ENCODE results near the gene CCDC78.

Gene CCDC78

DNA sequence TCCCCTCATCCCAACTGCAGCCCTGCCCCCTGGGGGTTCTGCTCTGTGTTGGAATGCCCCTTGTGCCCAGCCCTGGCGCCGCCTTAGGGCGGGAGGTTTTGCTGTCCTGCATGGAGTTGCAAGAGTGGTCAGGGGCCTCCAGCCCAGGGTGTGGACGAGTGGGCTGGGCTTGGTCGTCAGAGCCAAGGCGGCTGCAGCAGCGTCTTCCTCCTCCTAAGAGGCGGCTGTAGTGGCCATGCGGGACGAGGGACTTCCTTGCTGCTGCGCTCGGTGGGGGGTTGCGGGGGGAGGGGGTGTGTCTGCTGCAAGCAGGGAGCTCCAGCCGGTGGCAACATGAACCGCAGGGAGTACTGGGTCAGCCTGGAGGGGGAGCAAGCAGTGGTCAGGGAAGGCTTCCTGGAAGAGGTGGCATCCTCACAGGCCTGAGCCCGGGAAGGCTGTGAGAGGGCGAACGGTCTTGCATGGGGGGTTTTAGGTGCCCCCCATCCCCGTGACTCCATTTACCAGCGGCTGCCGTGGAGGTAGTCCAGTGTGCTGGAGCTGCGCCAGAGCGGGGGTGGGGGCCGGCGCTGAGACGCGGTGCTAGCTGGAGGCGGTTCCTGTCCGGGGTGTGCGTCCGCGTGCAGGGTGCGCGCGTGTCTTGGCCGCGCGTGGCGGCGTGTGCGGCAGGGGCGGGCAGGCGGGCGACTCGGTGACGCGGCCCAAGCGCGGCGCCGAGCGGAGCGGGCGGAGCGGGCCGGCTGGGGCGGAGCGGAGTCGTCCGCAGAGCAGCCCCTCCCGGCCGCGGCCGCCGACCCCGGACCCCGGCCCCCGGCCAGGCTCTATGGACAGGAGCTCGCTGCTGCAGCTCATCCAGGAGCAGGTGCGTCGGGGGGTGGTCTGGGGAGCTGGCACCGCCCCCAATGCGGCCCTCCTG lies 51.0 kb downstream of the CCDC78 start, which contains the start of gene RHBDL1:
Gene RHBDL1, plus strand, starts transcription at position 704 of the 916 bp plus-strand sequence. Its CDS starts 120 bp downstream, at position 824.
- no peak within 1 kb of the TSS for H3K9ac ChIP-seq

GRCh38 chr16:674214-674881 lies 51.9 kb downstream of the CCDC78 start:
- H3K9me3 ChIP-seq (ENCODE audit: control insufficient read depth, low read length) = no peaks in the 10 kb centered on the region
- no peaks in the 10 kb centered on the region for H3K4me1 ChIP-seq
- H3K36me3 ChIP-seq (ENCODE audit: control insufficient read depth, insufficient read depth, low read length) = no peaks in the 10 kb centered on the region
- H3K4me3 ChIP-seq (ENCODE audit: low read depth, low read length) = no peak overlapping the region
- TF ChIP-seq, protein P1, sequence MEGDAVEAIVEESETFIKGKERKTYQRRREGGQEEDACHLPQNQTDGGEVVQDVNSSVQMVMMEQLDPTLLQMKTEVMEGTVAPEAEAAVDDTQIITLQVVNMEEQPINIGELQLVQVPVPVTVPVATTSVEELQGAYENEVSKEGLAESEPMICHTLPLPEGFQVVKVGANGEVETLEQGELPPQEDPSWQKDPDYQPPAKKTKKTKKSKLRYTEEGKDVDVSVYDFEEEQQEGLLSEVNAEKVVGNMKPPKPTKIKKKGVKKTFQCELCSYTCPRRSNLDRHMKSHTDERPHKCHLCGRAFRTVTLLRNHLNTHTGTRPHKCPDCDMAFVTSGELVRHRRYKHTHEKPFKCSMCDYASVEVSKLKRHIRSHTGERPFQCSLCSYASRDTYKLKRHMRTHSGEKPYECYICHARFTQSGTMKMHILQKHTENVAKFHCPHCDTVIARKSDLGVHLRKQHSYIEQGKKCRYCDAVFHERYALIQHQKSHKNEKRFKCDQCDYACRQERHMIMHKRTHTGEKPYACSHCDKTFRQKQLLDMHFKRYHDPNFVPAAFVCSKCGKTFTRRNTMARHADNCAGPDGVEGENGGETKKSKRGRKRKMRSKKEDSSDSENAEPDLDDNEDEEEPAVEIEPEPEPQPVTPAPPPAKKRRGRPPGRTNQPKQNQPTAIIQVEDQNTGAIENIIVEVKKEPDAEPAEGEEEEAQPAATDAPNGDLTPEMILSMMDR (IDR thresholded peaks at IDR 0.05) = no peak
- no peak overlapping the region for H2AFZ ChIP-seq
- H3K27ac ChIP-seq = no peak overlapping the region
- no peak overlapping the region for H3K4me2 ChIP-seq (ENCODE audit: low read length)
- H3K79me2 ChIP-seq = no peaks in the 10 kb centered on the region
- H3K9ac ChIP-seq = no peak overlapping the region
- no peaks in the 10 kb centered on the region for H3K27me3 ChIP-seq (ENCODE audit: control insufficient read depth, insufficient read depth, low read length)

More for the DNA sequence above, 51.0 kb downstream of the CCDC78 start, which contains the start of gene RHBDL1:
- Histone ChIP-seq H3K79me2 (no peaks in the 10 kb centered on the region), H2AFZ (peak within 1 kb of the TSS; percentile 63), H3K4me2 (ENCODE audit: low read length) (peak within 1 kb of the TSS; percentile 77), H3K27me3 (ENCODE audit: control insufficient read depth, insufficient read depth, low read length) (no peaks in the 10 kb centered on the region), H3K4me3 (ENCODE audit: low read depth, low read length) (peak within 1 kb of the TSS; percentile 40), H3K36me3 (ENCODE audit: control insufficient read depth, insufficient read depth, low read length) (no peaks in the 10 kb centered on the region), H3K4me1 (no peaks in the 10 kb centered on the region), H3K27ac (no peak within 1 kb of the TSS), H3K9me3 (ENCODE audit: control insufficient read depth, low read length) (no peaks in the 10 kb centered on the region)
- TF ChIP-seq, protein P1 (IDR thresholded peaks at IDR 0.05) = no peak

- H2AFZ ChIP-seq = no peak overlapping the region
- H3K27me3 ChIP-seq (ENCODE audit: control insufficient read depth, insufficient read depth, low read length) = no peaks in the 10 kb centered on the region
- no peaks in the 10 kb centered on the region for H3K36me3 ChIP-seq (ENCODE audit: control insufficient read depth, insufficient read depth, low read length)
- no peaks in the 10 kb centered on the region for H3K9me3 ChIP-seq (ENCODE audit: control insufficient read depth, low read length)
- no peaks in the 10 kb centered on the region for H3K79me2 ChIP-seq
- peaks cover 3% of the 10 kb centered on the region for H3K4me1 ChIP-seq
- TF ChIP-seq, protein P1 (IDR thresholded peaks at IDR 0.05) = no peak
- H3K4me3 ChIP-seq (ENCODE audit: low read depth, low read length) = no peak overlapping the region
- no peak overlapping the region for H3K27ac ChIP-seq
- H3K4me2 ChIP-seq (ENCODE audit: low read length) = no peak overlapping the region
- no peak overlapping the region for H3K9ac ChIP-seq
Observed at GRCh38 chr16:673399-673991, 52.7 kb downstream of the CCDC78 start.

DNA sequence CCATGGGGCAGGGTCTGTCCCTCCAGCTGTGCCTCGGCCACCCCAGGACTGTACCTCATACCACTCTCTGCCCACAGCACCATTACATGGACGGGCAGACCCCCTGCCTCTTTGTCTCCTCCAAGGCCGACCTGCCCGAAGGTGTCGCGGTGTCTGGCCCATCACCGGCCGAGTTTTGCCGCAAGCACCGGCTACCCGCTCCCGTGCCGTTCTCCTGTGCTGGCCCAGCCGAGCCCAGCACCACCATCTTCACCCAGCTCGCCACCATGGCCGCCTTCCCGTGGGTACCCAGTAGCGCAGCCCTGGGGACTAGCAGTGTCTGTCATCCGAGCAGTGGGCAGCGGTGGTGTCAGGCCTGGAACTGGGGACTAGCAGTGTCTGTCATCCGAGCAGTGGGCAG lies 53.4 kb downstream of the CCDC78 start:
- no peak overlapping the region for H2AFZ ChIP-seq
- H3K4me3 ChIP-seq (ENCODE audit: low read depth, low read length) = no peak overlapping the region
- no peaks in the 10 kb centered on the region for H3K79me2 ChIP-seq
- no peaks in the 10 kb centered on the region for H3K9me3 ChIP-seq (ENCODE audit: control insufficient read depth, low read length)
- TF ChIP-seq, protein P1 (IDR thresholded peaks at IDR 0.05) = no peak
- no peaks in the 10 kb centered on the region for H3K36me3 ChIP-seq (ENCODE audit: control insufficient read depth, insufficient read depth, low read length)
- H3K9ac ChIP-seq = no peak overlapping the region
- no peak overlapping the region for H3K27ac ChIP-seq
- H3K27me3 ChIP-seq (ENCODE audit: control insufficient read depth, insufficient read depth, low read length) = no peaks in the 10 kb centered on the region
- peaks cover 3% of the 10 kb centered on the region for H3K4me1 ChIP-seq
- no peak overlapping the region for H3K4me2 ChIP-seq (ENCODE audit: low read length)

Data from parathyroid adenoma (tissue), 2 donors.